Activated naive CD4-positive, alpha-beta T cell treated with anti-CD3 and anti-CD28 coated beads for 36 hours (primary cell): ENCODE results near the gene C2CD3. TPM values are rescaled to one million over a fixed set of nuclear protein-coding genes. Genes with fewer than 3 reads are reported as not detected.

Experiments used
- total RNA-seq, 2 experiments: library from RNA; stranded (reverse); gene quantifications; one replicate each; pipeline ENCODE4 v1.2.3, GENCODE V29; 2021

The C2CD3 gene
- total RNA-seq, 2 experiments from 2014 or later = 21.3 to 23.1 TPM

Other genes with a start within 250 kb of the C2CD3 start
- gene DNAJB13, start 220.0 kb downstream of the C2CD3 start, total RNA-seq = under 1 TPM in 1 of 2 experiments, not detected in 1; 0.26 TPM
- gene UCP2, start 188.2 kb downstream of the C2CD3 start, total RNA-seq = 100 to 1,000 TPM; 149 to 157 TPM
- gene UCP3, start 161.9 kb downstream of the C2CD3 start, total RNA-seq = under 1 TPM; 0.32 to 0.83 TPM
- 10 to 100 TPM; 19.0 to 22.1 TPM for gene PPME1, start 287 bp upstream of the C2CD3 start, total RNA-seq
- gene P4HA3, start 140.6 kb upstream of the C2CD3 start, total RNA-seq = not detected
- 10 to 100 TPM; 11.9 to 13.4 TPM for gene PGM2L1, start 227.4 kb upstream of the C2CD3 start, total RNA-seq